ENCODE data around the gene ENC1. TPM values are rescaled to one million over a fixed set of nuclear protein-coding genes. Genes with fewer than 3 reads are reported as not detected.

Gene ENC1
- total and polyA plus RNA-seq, 10 of the 15 experiments (the other 5 are each of a cell fraction or from before 2014, with no cell fraction given) = 8.2 to 55.5 (median 32.1) TPM

GRCh38 chr5:74670396-74671038 lies 30.0 kb upstream of the ENC1 start:
- peaks cover 2% of the 10 kb centered on the region; the same call in 1 of the 3 replicates for H3K9me3 ChIP-seq (replicated peaks; ENCODE audit: control insufficient read depth, insufficient read depth, low read length)
- TF ChIP-seq HSF1 (IDR thresholded peaks at IDR 0.05; ENCODE audit: low read depth, low read length) = no peak
- TF ChIP-seq ZBTB4 (CRISPR knock-in tag; IDR thresholded peaks at IDR 0.05) = no peak
- no TSS peak for BruUV-seq (replicated peaks)
- H2AFZ ChIP-seq (ENCODE audit: control insufficient read depth, low read depth, low read length) = no peak overlapping the region
- RAD21 ChIA-PET (ENCODE audit: unreplicated experiment) = no interaction called here
- no peaks in the 10 kb centered on the region for H3K27me3 ChIP-seq (replicated peaks in 1 of 2; ENCODE audit: control insufficient read depth in 2 of 2, insufficient read depth in 2 of 2, low read length in 1 of 2)
- CTCF ChIA-PET = no interaction called here
- no peaks in the 10 kb centered on the region for H3K79me2 ChIP-seq (ENCODE audit: control insufficient read depth, insufficient read depth, low read length)
- FAIRE-seq (no peak), ATAC-seq (no peak), DNase-seq (ENCODE audit: low read depth, low spot score) (no peak)
- no peak overlapping the region for H3K27ac ChIP-seq (ENCODE audit: control insufficient read depth, insufficient read depth)
- no peaks in the 10 kb centered on the region for H3K36me3 ChIP-seq (ENCODE audit: control insufficient read depth in 2 of 2, insufficient read depth in 2 of 2, low read length in 1 of 2)
- intact Hi-C loops (cut with micrococcal nuclease; ENCODE audit: unreplicated experiment) (no loop called here), in situ Hi-C loops (cut with MboI) (no loop called here)
- H3K9ac ChIP-seq (ENCODE audit: control insufficient read depth, insufficient read depth, low read length) = no peak overlapping the region
- no peaks in the 10 kb centered on the region for H3K4me1 ChIP-seq (ENCODE audit: control insufficient read depth, insufficient read depth, low read length)
- no peak overlapping the region for H3K4me3 ChIP-seq
- POLR2A ChIA-PET = interaction anchor here (0.8 kb wide), 1 partner anchor 8 kb away, joined by 3 read pairs; no protein-coding TSS in a partner anchor
- H4K20me1 ChIP-seq (ENCODE audit: control insufficient read depth, insufficient read depth) = no peaks in the 10 kb centered on the region
- SMC1A ChIA-PET (ENCODE audit: uncharacterized antibody, unreplicated experiment) = no interaction called here
- 41% methylated on average over 9 of the region's 11 CpGs for WGBS (ENCODE audit: insufficient coverage, insufficient replicate concordance, low lambda C conversion rate, missing lambda C conversion rate)
- no peak overlapping the region for H3K4me2 ChIP-seq (ENCODE audit: control insufficient read depth, insufficient read depth)

Measured in GM12878 (cell line).